Measurements from ENCODE around the gene UCN. TPM values are rescaled to one million over a fixed set of nuclear protein-coding genes. Genes with fewer than 3 reads are reported as not detected.
A peak's percentile ranks its signal among the peaks of the same experiment; 100 is the strongest.

Gene UCN
- polyA plus RNA-seq, 1 donor from 2014 or later = 9.0 TPM

GRCh38 chr2:27290549-27290948 is 17.7 kb downstream of the UCN start:
- no peaks in the 10 kb centered on the region for H3F3A ChIP-seq (ENCODE audit: insufficient read depth, low read length, poor library complexity, severe bottlenecking)
- H3K9ac ChIP-seq (ENCODE audit: low read length) = no peak overlapping the region
- no peak overlapping the region for H3K4me2 ChIP-seq (ENCODE audit: low read length)
- H2AFZ ChIP-seq (ENCODE audit: low read depth, low read length) = no peak overlapping the region
- no peaks in the 10 kb centered on the region for H3K36me3 ChIP-seq (ENCODE audit: insufficient read depth, low read length)
- no peaks in the 10 kb centered on the region for H3K79me2 ChIP-seq (replicated peaks; ENCODE audit: insufficient read depth, low read length)
- H4K20me1 ChIP-seq (ENCODE audit: insufficient read depth) = no peaks in the 10 kb centered on the region
- no peak overlapping the region for H3K4me3 ChIP-seq (ENCODE audit: low read length)
- no peaks in the 10 kb centered on the region for H3K9me2 ChIP-seq (ENCODE audit: insufficient read depth, low read length)
- H3K9me3 ChIP-seq (ENCODE audit: low read length) = no peaks in the 10 kb centered on the region
- TF ChIP-seq EZH2 (IDR thresholded peaks at IDR 0.05; ENCODE audit: borderline replicate concordance, insufficient read depth, low read length, poor library complexity, severe bottlenecking) (no peak), REST (IDR thresholded peaks at IDR 0.05; ENCODE audit: borderline replicate concordance) (no peak), POLR2AphosphoS5 (IDR thresholded peaks at IDR 0.05) (no peak), MXI1 (conservative IDR thresholded peaks at IDR 0.05; ENCODE audit: poor library complexity, severe bottlenecking) (no peak), EP300 (conservative IDR thresholded peaks at IDR 0.05; ENCODE audit: poor library complexity, severe bottlenecking) (no peak), SMC3 (conservative IDR thresholded peaks at IDR 0.05; ENCODE audit: poor library complexity) (no peak), CTCF (IDR thresholded peaks at IDR 0.05; ENCODE audit: poor library complexity, severe bottlenecking) (no peak), RAD21 (conservative IDR thresholded peaks at IDR 0.05) (no peak), TAF1 (IDR thresholded peaks at IDR 0.05; ENCODE audit: low read depth) (no peak)
- H3K27me3 ChIP-seq (ENCODE audit: insufficient read depth, low read depth, low read length) = peaks cover 5% of the 10 kb centered on the region
- no peak overlapping the region for H3K27ac ChIP-seq (ENCODE audit: low read length)

- no peaks in the 10 kb centered on the region for H3K9me3 ChIP-seq (ENCODE audit: low read length)
- TF ChIP-seq TAF1 (IDR thresholded peaks at IDR 0.05; ENCODE audit: low read depth) = no peak
- TF ChIP-seq CTCF (IDR thresholded peaks at IDR 0.05; ENCODE audit: poor library complexity, severe bottlenecking) = no peak
- TF ChIP-seq SMC3 (conservative IDR thresholded peaks at IDR 0.05; ENCODE audit: poor library complexity) = no peak
- no peak for TF ChIP-seq REST (IDR thresholded peaks at IDR 0.05; ENCODE audit: borderline replicate concordance)
- no peak for TF ChIP-seq POLR2AphosphoS5 (IDR thresholded peaks at IDR 0.05)
- no peak for TF ChIP-seq EP300 (conservative IDR thresholded peaks at IDR 0.05; ENCODE audit: poor library complexity, severe bottlenecking)
- no peak for TF ChIP-seq MXI1 (conservative IDR thresholded peaks at IDR 0.05; ENCODE audit: poor library complexity, severe bottlenecking)
- TF ChIP-seq RAD21 (conservative IDR thresholded peaks at IDR 0.05) = no peak
- TF ChIP-seq EZH2 (IDR thresholded peaks at IDR 0.05; ENCODE audit: borderline replicate concordance, insufficient read depth, low read length, poor library complexity, severe bottlenecking) = no peak
- H4K20me1 ChIP-seq (ENCODE audit: insufficient read depth) = no peaks in the 10 kb centered on the region
- no peaks in the 10 kb centered on the region for H3K9me2 ChIP-seq (ENCODE audit: insufficient read depth, low read length)
- H3K27me3 ChIP-seq (ENCODE audit: insufficient read depth, low read depth, low read length) = peaks cover 5% of the 10 kb centered on the region
- H3K4me2 ChIP-seq (ENCODE audit: low read length) = peak overlapping the region; percentile 0
- no peak overlapping the region for H3K27ac ChIP-seq (ENCODE audit: low read length)
- no peaks in the 10 kb centered on the region for H3F3A ChIP-seq (ENCODE audit: insufficient read depth, low read length, poor library complexity, severe bottlenecking)
- no peaks in the 10 kb centered on the region for H3K79me2 ChIP-seq (replicated peaks; ENCODE audit: insufficient read depth, low read length)
- H2AFZ ChIP-seq (ENCODE audit: low read depth, low read length) = no peak overlapping the region
- no peak overlapping the region for H3K9ac ChIP-seq (ENCODE audit: low read length)
- H3K36me3 ChIP-seq (ENCODE audit: insufficient read depth, low read length) = no peaks in the 10 kb centered on the region
- H3K4me3 ChIP-seq (ENCODE audit: low read length) = no peak overlapping the region
Observed at GRCh38 chr2:27288610-27289009, 19.6 kb downstream of the UCN start.
